ENCODE results near the gene FBRS. TPM values are rescaled to one million over a fixed set of nuclear protein-coding genes. Genes with fewer than 3 reads are reported as not detected.
A peak's percentile ranks its signal among the peaks of the same experiment; 100 is the strongest.

FBRS gene
- polyA plus RNA-seq, 2 of the 4 experiments (the other 2 are of a cell fraction), result 5.9 to 33.3 TPM

DNA sequence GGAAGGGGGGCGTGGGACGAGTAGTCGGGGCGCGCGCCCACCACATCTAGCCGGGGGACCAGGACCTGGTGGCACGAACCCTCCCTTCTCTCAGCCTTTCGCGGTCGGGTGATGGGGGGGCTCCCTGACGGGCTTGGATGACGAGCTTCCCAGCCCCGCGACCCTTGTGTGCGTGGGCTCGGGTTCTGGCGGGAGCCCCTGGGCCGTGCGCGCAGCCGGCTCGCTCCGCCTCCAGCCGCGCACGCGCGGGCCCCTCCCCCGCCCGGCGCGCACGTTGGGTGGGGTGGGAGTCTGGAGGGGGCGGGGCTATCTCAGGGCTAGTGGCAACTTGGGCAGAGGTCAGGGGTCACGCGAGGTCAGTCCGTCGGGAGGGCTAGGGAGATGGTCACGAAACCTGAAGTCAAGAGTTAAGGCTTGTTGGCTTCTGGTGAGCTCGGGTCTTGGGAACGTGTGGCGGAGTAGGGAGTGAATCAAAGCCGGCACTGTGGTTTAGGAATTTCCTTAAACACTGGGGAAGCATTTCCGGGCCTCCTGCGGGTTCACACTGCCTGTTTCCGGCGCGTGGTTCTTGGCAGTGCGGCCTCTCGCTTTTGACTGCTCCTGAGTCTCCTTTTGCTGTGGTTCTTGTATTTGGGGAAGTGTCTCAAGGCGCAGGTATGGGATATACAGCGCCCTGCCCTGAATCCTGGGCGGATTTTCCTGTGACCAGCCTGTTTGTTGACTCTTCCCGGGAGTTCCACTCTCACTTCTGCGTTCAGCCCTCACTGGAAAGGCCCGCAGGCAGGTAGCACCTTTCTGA lies 40.8 kb downstream of the FBRS start, which contains the start of gene SRCAP (continued):
- TF ChIP-seq, protein P1, sequence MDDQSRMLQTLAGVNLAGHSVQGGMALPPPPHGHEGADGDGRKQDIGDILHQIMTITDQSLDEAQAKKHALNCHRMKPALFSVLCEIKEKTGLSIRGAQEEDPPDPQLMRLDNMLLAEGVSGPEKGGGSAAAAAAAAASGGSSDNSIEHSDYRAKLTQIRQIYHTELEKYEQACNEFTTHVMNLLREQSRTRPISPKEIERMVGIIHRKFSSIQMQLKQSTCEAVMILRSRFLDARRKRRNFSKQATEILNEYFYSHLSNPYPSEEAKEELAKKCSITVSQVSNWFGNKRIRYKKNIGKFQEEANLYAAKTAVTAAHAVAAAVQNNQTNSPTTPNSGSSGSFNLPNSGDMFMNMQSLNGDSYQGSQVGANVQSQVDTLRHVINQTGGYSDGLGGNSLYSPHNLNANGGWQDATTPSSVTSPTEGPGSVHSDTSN (IDR thresholded peaks at IDR 0.05), result no peak
- TF ChIP-seq MAZ (IDR thresholded peaks at IDR 0.05; ENCODE audit: borderline replicate concordance, low read depth, low read length) (no peak), HOXB13 (CRISPR knock-in tag; IDR thresholded peaks at IDR 0.05; ENCODE audit: low read depth) (0 out of 2 replicates have a peak, but pooled peaks have one; percentile 69), HDAC2 (IDR thresholded peaks at IDR 0.05) (no peak), RFX5 (IDR thresholded peaks at IDR 0.05) (no peak), JUNB (IDR thresholded peaks at IDR 0.05) (no peak), CHD2 (IDR thresholded peaks at IDR 0.05; ENCODE audit: low read length, partially characterized antibody) (peak; percentile 57), MAFK (IDR thresholded peaks at IDR 0.05; ENCODE audit: partially characterized antibody) (no peak), EHF (CRISPR knock-in tag; IDR thresholded peaks at IDR 0.05) (no peak), GATA3 (IDR thresholded peaks at IDR 0.05; ENCODE audit: borderline replicate concordance) (no peak), HOXA7 (CRISPR knock-in tag; IDR thresholded peaks at IDR 0.05) (no peak), HEYL (CRISPR knock-in tag; IDR thresholded peaks at IDR 0.05) (no peak), MYC (IDR thresholded peaks at IDR 0.05; ENCODE audit: borderline replicate concordance, low read length) (no peak; the same call in 1 of the 2 replicates), ZNF302 (CRISPR knock-in tag; IDR thresholded peaks at IDR 0.05) (no peak), FOXS1 (CRISPR knock-in tag; IDR thresholded peaks at IDR 0.05) (no peak)
- TF ChIP-seq, protein P2, sequence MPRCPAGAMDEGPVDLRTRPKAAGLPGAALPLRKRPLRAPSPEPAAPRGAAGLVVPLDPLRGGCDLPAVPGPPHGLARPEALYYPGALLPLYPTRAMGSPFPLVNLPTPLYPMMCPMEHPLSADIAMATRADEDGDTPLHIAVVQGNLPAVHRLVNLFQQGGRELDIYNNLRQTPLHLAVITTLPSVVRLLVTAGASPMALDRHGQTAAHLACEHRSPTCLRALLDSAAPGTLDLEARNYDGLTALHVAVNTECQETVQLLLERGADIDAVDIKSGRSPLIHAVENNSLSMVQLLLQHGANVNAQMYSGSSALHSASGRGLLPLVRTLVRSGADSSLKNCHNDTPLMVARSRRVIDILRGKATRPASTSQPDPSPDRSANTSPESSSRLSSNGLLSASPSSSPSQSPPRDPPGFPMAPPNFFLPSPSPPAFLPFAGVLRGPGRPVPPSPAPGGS (IDR thresholded peaks at IDR 0.05), result peak; percentile 74; the same call in 2 of the 3 replicates
- TF ChIP-seq, protein P3, sequence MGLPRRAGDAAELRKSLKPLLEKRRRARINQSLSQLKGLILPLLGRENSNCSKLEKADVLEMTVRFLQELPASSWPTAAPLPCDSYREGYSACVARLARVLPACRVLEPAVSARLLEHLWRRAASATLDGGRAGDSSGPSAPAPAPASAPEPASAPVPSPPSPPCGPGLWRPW (IDR thresholded peaks at IDR 0.05), result no peak
- TF ChIP-seq, protein P4, sequence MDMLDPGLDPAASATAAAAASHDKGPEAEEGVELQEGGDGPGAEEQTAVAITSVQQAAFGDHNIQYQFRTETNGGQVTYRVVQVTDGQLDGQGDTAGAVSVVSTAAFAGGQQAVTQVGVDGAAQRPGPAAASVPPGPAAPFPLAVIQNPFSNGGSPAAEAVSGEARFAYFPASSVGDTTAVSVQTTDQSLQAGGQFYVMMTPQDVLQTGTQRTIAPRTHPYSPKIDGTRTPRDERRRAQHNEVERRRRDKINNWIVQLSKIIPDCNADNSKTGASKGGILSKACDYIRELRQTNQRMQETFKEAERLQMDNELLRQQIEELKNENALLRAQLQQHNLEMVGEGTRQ (IDR thresholded peaks at IDR 0.05), result no peak

DNA sequence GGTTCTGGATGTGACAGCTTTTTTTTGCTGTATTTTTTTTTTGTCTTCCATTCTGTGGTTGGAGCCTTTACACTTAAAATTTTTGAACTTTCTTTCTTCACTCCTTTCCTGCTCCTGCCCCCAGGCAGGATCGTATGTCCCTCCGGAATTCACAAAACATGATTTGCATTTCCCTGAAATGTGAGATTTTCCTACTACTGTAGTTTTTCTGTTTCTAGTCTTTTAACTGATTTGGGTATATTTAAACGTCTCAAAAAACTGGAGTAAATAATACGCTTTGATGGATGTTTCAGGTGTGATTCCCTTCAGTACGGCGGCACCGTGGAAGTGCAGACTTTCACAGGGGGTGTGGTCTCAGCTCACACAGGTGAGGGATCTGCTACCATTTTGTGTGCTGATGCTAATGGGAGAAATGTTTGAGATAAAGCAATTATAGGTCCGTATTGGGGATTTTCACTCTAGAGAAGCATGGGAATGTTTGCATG lies 41.4 kb downstream of the FBRS start:
- peak overlapping the region; percentile 94 for H3K4me2 ChIP-seq
- TF ChIP-seq, protein P4 (IDR thresholded peaks at IDR 0.05), result no peak
- TF ChIP-seq EHMT2 (IDR thresholded peaks at IDR 0.05; ENCODE audit: low read depth), result no peak
- peak overlapping the region; percentile 90 for H3K4me3 ChIP-seq
- ChIA-PET POLR2A (interaction anchor here (0.9 to 2.4 kb wide), 2 partner anchors 41 to 48 kb away, joined by 3 to 7 read pairs; partner anchors contain the start of genes FBRS and PHKG2), CTCF (no interaction called here)
- DNase-seq (ENCODE audit: low read depth in 1 of 2, low spot score in 1 of 2) (no peak), ATAC-seq (no peak), FAIRE-seq (no peak)
- H3K27ac ChIP-seq, result peak overlapping the region; percentile 97 to 99
- no peaks in the 10 kb centered on the region for H3K9me3 ChIP-seq
- whole genome bisulfite sequencing (ENCODE audit: missing lambda C conversion rate), result 15% methylated on average over 8 of the region's 8 CpGs
- H3K4me1 ChIP-seq, result peaks cover 15% of the 10 kb centered on the region

DNA sequence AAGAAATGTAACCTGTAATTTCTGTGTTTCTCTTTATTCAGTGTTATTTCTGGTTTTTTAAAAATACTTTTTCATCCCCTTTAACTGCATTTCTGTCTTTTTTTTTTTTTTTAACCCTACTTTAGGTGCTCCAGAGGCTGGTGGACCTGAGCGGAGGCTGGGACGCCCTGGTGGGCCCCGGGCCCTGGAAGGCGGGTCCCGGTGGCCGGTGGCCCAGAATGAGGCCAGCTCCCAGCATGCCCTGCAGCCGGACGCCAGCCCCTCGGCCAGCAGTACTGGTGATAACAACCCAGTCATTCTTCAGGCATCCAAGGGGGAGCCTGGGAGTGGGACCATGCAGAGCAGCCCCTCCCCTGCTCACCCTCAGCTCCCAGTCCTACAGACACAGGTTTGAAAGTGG lies 42.3 kb downstream of the FBRS start:
- ChIA-PET POLR2A (interaction anchor here (1.2 kb wide), 1 partner anchor 74 kb away, joined by 3 read pairs; no protein-coding TSS in a partner anchor), CTCF (interaction anchor here (0.8 kb wide), 1 partner anchor 22 kb away, joined by 3 read pairs; no protein-coding TSS in a partner anchor)
- WGBS (ENCODE audit: missing lambda C conversion rate), result 52% methylated on average over 9 of the region's 9 CpGs
- DNase-seq (ENCODE audit: low read depth in 1 of 2, low spot score in 1 of 2), result no peak
- Histone ChIP-seq H3K4me1 (peaks cover 15% of the 10 kb centered on the region), H3K4me2 (peak overlapping the region; percentile 94), H3K27ac (peak overlapping the region in 1 of 2 experiments; percentile 7; a peak in 2 of 6 replicates), H3K4me3 (peak overlapping the region; percentile 90; the same call in 2 of the 3 replicates), H3K9me3 (no peaks in the 10 kb centered on the region)
- no peak for FAIRE-seq
- no peak for ATAC-seq
- TF ChIP-seq FOXS1 (CRISPR knock-in tag; IDR thresholded peaks at IDR 0.05) (no peak), SREBF2 (IDR thresholded peaks at IDR 0.05) (no peak), HOXB5 (CRISPR knock-in tag; IDR thresholded peaks at IDR 0.05) (no peak), RFX5 (IDR thresholded peaks at IDR 0.05) (no peak), HOXA7 (CRISPR knock-in tag; IDR thresholded peaks at IDR 0.05) (no peak), ZSCAN20 (CRISPR knock-in tag; IDR thresholded peaks at IDR 0.05) (no peak), HOXB13 (CRISPR knock-in tag; IDR thresholded peaks at IDR 0.05; ENCODE audit: low read depth) (no peak), MAFK (IDR thresholded peaks at IDR 0.05; ENCODE audit: partially characterized antibody) (no peak)
- TF ChIP-seq, protein P2 (IDR thresholded peaks at IDR 0.05), result no peak
- TF ChIP-seq, protein P5, sequence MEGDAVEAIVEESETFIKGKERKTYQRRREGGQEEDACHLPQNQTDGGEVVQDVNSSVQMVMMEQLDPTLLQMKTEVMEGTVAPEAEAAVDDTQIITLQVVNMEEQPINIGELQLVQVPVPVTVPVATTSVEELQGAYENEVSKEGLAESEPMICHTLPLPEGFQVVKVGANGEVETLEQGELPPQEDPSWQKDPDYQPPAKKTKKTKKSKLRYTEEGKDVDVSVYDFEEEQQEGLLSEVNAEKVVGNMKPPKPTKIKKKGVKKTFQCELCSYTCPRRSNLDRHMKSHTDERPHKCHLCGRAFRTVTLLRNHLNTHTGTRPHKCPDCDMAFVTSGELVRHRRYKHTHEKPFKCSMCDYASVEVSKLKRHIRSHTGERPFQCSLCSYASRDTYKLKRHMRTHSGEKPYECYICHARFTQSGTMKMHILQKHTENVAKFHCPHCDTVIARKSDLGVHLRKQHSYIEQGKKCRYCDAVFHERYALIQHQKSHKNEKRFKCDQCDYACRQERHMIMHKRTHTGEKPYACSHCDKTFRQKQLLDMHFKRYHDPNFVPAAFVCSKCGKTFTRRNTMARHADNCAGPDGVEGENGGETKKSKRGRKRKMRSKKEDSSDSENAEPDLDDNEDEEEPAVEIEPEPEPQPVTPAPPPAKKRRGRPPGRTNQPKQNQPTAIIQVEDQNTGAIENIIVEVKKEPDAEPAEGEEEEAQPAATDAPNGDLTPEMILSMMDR (IDR thresholded peaks at IDR 0.05), result no peak
- TF ChIP-seq, protein P6, sequence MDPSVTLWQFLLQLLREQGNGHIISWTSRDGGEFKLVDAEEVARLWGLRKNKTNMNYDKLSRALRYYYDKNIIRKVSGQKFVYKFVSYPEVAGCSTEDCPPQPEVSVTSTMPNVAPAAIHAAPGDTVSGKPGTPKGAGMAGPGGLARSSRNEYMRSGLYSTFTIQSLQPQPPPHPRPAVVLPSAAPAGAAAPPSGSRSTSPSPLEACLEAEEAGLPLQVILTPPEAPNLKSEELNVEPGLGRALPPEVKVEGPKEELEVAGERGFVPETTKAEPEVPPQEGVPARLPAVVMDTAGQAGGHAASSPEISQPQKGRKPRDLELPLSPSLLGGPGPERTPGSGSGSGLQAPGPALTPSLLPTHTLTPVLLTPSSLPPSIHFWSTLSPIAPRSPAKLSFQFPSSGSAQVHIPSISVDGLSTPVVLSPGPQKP (IDR thresholded peaks at IDR 0.05; ENCODE audit: low read depth, low read length), result no peak

All from A549 (cell line).